C4-2B (cell line): Measurements from ENCODE around the gene MEG3.

ENCODE experiments used
- ZFX ChIP-seq: fragments of 450-650 bp; IDR thresholded peaks from 2 replicates; pipeline ENCODE4 v1.6.1; 2017
- TF ChIP-seq, protein P1 (sequence below): fragments of 450-650 bp; conservative IDR thresholded peaks from 2 replicates; pipeline ENCODE4 v1.5.1; 2017; ENCODE audit warnings: mild to moderate bottlenecking

DNA sequence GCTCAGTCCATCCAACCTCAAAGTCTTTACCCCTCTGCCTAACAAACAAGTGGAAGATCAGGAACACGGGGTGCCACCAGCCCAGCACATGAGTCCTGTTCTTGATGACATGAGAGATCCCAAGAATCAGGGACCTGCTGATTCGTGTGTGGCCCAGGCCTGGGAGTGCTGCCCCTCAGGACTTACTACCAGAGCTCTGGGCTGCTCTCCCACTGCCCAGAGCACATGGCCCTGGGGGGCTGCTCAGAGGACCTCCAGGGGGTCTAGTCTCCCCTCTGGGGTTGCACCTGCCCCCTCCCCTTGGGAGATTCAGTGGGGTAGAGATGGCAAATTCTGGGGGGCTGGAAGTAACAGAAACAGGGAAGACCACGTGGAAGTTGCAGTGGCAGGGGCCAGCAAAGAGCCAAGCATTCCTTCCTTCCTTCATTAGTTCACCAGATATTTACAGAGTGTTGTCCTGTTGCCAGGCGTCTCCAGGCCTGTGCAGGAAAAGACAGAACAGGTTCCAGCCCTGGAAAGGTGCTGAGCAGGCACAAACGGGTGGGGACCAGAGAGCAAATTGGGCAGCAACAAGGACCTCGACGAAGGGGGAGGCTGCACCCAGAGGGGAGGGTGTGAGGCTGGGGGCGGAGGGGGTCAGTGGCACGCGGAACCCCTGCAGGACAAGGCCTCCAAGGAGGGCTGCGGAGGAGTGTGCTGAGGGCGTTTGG is 45.1 kb upstream of the MEG3 start:
- TF ChIP-seq, protein P1, sequence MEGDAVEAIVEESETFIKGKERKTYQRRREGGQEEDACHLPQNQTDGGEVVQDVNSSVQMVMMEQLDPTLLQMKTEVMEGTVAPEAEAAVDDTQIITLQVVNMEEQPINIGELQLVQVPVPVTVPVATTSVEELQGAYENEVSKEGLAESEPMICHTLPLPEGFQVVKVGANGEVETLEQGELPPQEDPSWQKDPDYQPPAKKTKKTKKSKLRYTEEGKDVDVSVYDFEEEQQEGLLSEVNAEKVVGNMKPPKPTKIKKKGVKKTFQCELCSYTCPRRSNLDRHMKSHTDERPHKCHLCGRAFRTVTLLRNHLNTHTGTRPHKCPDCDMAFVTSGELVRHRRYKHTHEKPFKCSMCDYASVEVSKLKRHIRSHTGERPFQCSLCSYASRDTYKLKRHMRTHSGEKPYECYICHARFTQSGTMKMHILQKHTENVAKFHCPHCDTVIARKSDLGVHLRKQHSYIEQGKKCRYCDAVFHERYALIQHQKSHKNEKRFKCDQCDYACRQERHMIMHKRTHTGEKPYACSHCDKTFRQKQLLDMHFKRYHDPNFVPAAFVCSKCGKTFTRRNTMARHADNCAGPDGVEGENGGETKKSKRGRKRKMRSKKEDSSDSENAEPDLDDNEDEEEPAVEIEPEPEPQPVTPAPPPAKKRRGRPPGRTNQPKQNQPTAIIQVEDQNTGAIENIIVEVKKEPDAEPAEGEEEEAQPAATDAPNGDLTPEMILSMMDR, result no peak
- no peak for TF ChIP-seq ZFX
